ENCODE measurements around the gene PRSS27.
"Not testable (repeated sequence)": the region's sequence is repeated elsewhere in the genome, so short reads cannot be mapped to it uniquely, and the experiment has no call there.

The PRSS27 gene

DNA sequence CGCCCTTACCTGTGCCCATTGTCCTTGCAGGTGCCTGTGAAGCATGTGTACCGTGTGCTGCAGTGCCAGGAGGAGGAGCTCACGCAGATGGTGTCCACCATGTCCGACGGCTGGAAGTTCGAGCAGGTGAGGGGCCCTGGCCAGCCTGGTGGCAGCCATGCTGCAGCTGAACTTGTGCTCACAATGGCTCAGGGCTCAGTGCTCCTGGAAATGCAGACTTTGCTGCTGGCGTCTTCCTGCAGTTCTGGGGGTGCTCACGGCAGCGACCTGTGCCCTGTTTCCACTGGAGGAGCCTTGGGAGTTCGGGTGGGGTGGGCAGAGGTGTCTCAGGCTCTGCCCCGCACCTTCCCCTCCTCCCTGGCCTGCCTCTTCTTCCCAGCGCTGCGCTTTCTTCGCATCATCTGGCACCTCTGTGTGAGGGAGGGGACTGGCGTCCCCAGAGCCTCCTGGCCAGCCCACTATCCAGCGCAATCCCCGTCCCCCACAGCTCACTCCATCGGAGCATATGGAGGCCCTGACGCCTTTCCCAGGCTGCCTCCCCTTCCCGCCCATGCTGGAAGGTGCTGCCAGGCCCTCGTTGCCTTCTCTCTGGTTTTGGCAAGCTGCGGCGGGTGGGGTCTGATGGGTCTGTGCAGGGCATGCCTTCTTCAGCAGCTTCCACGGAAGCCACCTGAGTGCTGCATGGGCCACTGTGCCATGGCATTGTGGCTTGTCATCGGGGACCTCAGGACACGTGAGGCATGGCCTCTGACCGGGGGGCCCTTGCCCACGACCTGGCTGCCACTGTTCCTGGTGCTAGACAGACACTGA, 20.0 kb downstream of the PRSS27 start:
- H3K4me3 ChIP-seq (ENCODE audit: low read depth, low read length): no peak overlapping the region
- DNase-seq (ENCODE audit: low read depth): no peak

DNA sequence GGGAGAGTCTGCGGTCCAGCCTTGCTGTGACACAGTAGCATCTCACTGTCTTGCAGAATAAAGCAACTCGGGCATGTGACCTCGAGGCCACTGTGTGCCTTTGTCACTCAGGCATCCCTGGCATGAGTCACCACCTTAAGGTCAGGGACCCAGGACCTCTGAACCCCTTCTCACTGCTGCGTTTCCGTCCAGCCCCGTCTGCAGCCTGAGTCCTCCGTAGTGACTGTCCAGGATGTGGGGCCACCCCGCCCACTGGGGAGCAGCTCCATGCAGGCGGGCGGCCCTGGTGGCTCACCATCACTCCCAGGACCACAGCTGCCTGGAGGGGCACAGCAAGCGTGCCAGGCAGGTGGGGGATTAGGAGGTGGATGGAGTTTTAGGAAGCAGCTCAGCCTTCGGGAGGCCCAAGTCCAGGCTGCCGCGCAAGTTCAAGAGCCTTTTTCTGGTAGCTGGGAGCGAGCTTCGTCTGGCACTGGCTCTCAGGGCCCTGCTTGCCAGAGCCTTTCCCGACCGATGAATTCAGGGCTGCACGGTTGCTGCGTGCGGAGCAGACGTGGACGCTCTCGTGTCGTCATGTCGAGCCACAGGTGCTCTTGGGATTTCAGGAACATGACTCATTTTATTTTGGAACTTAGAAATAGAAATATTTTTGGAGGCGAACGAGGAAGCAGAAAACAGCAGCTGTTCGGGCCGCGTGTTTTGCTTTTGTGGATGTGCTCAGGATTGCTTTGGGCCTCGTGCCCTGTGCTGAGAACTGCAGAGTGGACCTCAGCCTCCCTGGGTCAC, 20.9 kb downstream of the PRSS27 start:
- no peak overlapping the region for H3K4me3 ChIP-seq (ENCODE audit: low read depth, low read length)

DNA sequence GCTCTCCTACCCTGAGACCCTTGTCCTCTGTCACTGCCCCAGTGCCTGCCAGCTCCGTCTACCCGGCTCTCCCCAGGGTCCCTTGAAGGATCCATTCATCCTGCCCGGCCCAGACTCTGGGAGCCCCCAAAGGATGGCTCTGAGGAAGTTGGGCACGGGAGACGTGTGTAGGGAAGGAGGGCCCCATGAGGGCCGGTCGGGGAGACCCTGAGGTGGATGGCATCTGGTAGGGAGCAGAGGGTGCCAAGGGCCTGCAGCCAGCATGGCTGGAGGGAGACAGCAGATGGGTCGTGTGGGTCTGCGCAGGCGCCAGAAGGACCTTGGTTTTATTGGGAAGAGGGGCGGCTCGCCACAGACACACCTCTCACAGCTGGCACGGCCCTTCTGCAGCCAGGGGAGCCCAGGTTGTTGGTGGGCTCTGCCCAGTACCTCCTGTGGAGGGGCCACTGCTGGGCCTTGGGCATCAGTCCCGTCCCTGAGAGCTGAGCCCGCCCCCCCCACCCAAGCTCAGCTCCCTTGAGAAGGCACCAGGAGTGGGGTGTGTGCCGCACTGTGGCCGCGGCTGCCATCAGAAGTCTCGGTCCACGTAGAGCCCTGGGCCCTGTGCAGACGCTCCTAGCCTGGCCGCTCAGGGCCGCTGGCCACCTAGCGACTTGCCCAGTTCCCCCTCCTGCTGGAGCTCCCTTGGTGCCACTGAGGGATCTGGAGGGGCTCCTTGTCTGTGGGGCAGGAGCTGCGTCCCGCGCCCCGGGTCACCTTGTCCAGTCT, 21.7 kb downstream of the PRSS27 start:
- no peak overlapping the region for H3K4me3 ChIP-seq (ENCODE audit: low read depth, low read length)
- DNase-seq (ENCODE audit: low read depth): no peak

More for the DNA sequence above, 20.9 kb downstream of the PRSS27 start:
- DNase-seq (ENCODE audit: low read depth): no peak

GRCh38 chr16:2697401-2697948, 22.5 kb downstream of the PRSS27 start:
- no peak overlapping the region for H3K4me3 ChIP-seq (ENCODE audit: low read depth, low read length)
- no peak for DNase-seq (ENCODE audit: low read depth)

DNA sequence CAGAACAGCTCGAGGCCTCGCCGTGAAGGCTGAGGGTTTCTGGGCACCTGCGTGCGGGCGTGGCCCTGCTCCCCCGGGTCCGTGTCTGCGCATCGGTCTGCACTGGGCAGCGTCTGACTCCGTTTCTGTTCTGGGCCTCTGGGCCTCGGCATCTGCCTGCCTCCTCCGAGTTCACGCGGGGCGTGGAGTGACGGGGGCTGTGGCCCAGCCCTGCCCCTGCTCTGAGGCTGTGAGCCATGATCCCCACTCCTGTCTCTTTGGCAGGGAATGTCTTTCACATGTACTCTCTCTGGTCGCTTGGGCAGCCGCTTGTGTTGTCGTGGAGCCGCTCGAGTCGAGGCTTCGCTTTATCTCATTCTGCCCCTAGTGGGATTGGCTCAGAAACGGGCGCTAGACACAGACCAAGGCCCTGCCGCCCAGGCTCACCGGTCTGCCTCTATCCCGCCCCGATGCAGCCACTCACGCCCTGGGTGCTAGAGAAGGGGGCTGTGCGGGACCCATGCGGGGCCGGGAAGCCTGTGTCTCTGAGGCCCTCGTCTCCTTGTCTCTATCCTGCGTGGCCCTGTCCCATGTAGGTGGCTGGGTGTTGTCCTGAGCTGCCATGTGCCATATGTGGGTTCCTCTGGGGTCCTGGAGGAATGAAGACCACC, 23.3 kb downstream of the PRSS27 start:
- not testable (repeated sequence) for DNase-seq (ENCODE audit: low read depth); H3K4me3 ChIP-seq (ENCODE audit: low read depth, low read length)

DNA sequence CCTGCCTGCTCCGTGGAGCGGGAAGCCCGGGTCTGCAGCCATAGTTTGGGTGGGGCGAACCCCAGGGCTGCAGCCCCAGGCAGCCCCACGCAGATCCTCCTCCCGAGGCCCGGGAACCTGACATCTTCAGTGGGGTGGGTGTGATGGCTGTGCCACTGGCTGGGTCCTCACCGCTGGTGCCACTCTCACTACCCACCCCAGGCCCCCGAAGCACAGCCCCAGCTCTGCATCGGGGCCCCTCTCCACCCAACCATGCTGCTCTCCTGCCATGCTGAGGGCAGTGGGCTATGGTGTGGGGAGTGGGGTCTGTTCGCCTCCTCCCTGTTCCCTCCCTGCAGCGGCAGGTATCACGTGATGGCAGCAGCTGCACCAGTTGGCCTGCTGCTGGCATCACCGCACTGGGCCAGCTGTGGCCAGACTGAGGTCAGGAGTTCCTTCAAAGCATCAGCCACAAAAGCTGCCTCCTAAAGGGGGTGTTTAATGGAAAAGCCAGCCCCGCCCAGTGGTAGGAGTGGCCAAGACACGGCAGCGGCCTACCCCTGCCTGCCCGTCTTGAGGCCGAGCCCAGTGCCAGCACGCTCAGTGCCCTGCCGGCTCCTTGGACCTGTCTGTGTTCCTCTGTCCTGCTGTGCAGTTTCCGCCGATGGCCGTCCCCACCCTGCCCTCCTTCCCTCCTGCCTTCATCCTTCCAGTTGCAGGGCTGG, 26.9 kb downstream of the PRSS27 start:
- no peak overlapping the region for H3K4me3 ChIP-seq (ENCODE audit: low read depth, low read length)
- DNase-seq (ENCODE audit: low read depth): peak; percentile 29

GRCh38 chr16:2692251-2692947, 27.6 kb downstream of the PRSS27 start:
- no peak overlapping the region for H3K4me3 ChIP-seq (ENCODE audit: low read depth, low read length)
- no peak for DNase-seq (ENCODE audit: low read depth)

- DNase-seq (ENCODE audit: low read depth): no peak
- no peak overlapping the region for H3K4me3 ChIP-seq (ENCODE audit: low read depth, low read length)
Measured at GRCh38 chr16:2691491-2692248, 28.4 kb downstream of the PRSS27 start.

DNA sequence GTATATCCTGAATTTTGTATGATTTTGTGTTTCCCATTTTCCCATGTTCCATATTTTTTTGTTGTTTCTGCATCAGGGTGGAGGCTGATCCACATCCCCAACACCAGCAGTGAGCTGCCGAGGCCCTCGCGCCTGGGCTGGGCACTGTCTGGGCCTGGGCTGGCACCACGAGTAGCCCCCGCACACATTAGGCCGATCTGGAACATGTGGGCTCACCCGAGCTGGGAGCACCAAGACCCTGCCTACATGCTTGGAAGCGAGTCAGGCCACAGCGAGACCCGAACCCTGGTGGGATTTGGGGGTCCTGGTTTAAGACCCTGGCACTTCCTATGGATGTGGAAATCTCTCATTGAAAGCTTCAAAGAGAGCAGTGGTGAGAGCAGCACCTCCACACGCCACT, 29.2 kb downstream of the PRSS27 start:
- H3K4me3 ChIP-seq (ENCODE audit: low read depth, low read length): no peak overlapping the region
- no peak for DNase-seq (ENCODE audit: low read depth)

GRCh38 chr16:2689968-2690801, 29.8 kb downstream of the PRSS27 start:
- H3K4me3 ChIP-seq (ENCODE audit: low read depth, low read length): no peak overlapping the region
- no peak for DNase-seq (ENCODE audit: low read depth)

DNA sequence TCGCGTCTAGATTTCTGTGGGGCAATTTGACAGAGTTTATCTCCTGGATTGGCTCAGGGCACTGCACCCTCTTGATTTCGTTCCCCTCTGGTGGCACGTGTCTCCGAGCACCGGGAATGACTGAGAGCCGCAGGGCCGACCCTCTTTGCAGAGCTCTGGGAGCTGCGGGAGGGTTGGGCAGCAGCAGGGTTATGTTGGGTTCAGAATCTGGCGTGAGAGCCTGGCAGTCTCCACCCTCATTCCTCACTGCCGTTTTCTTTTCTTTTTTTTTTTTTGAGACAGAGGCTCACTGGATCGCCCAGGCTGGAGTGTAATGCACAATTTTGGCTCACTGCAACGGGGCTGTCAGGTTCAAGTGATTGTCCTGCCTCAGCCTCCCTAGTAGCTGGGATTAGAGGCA, 30.6 kb downstream of the PRSS27 start:
- not testable (repeated sequence) for H3K4me3 ChIP-seq (ENCODE audit: low read depth, low read length); DNase-seq (ENCODE audit: low read depth)

DNA sequence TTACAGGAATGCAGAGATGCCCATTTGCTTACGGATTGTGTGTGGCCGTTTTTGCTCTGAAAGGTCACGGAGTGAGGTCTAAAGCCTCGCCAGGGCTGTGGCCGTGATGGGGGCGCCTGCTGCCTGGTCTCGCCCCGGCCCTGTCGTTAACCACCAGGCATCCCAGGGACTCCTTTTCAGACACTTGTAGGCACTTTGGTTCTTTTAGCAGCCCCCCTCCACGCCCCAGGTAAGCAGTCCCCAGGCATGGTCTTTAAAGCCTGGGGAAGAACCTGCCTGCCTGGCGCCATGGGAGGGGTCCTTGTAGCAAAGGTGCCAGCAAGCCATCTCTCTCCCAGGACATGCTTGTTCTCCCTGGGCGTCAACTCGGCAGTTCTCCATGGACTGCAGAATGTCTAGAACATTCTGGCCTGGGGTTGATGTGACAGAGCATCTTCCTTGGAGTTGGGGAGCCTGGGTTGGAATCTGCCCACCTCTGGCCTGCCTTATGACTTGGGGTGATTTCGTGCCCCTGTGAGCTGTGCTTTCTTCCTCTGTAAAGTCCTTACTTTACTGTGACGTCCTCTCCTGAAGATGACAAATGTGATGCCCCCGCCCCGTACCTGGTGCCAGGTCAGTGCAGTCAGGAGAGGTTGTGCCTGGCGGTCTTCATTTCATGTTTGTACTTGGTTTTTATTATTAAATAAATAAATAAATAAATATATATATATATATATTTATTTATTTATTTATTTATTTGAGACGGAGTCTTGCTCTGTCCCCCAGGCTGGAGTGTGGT, 32.3 kb downstream of the PRSS27 start:
- no peak overlapping the region for H3K4me3 ChIP-seq (ENCODE audit: low read depth, low read length)
- DNase-seq (ENCODE audit: low read depth): no peak

DNA sequence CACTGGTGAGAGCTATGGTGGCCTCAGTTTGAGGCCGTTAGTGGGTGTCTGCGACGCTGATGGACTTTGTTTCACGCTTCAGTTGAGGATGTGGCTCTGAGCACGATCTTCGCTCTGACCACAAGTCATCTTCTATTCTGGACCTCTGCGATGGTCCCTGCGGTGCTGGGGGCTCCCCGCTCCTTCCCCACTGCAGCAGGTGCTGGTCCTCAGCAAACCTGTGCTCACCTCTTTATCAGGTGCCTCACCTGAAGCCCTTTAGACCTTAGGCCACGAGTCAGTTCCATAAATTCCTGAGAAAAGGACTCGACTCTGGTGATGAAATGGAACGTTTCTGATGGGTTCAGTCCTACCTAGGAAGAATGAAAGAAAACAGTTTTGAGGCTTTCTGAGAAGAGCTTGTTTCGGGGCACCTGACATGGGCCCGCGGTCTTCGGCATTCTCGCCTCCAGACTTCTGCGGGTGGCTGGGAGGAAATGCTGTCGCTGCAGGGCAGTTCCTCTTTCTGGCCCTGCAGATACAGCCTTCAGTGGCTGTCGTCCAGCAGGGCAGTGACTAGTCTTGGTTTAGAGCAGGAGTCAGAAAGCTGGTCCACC, 33.0 kb downstream of the PRSS27 start:
- no peak for DNase-seq (ENCODE audit: low read depth)

GRCh38 chr16:2686075-2686474, 33.9 kb downstream of the PRSS27 start:
- not testable (repeated sequence) for H3K4me3 ChIP-seq (ENCODE audit: low read depth, low read length); DNase-seq (ENCODE audit: low read depth)

More for the DNA sequence above, 33.0 kb downstream of the PRSS27 start:
- H3K4me3 ChIP-seq (ENCODE audit: low read depth, low read length): no peak overlapping the region

- not testable (repeated sequence) for DNase-seq (ENCODE audit: low read depth)
Measured at GRCh38 chr16:2683041-2683440, 37.0 kb downstream of the PRSS27 start.

More at GRCh38 chr16:2683041-2683440, 37.0 kb downstream of the PRSS27 start:
- peak overlapping the region; percentile 98 for H3K4me3 ChIP-seq (ENCODE audit: low read depth, low read length)

Data from skeletal muscle cell (primary cell).